H1 (cell line): ENCODE results near the gene ZSCAN20. TPM values are rescaled to one million over a fixed set of nuclear protein-coding genes. Genes with fewer than 3 reads are reported as not detected.

Source experiments
- CHD7 ChIP-seq: fragments of 300-600 bp; sonication (generic); IDR thresholded peaks from 2 replicates; pipeline ENCODE4 v1.7.1; 2012; ENCODE audit warnings: low read length, moderate library complexity, mild to moderate bottlenecking, inconsistent platforms; ENCODE audit not compliant: insufficient replicate concordance
- FOSL1 ChIP-seq: IDR thresholded peaks from 2 replicates; pipeline ENCODE4 v1.6.1; 2011; ENCODE audit warnings: mild to moderate bottlenecking, low read depth, low read length, moderate library complexity; ENCODE audit not compliant: insufficient read depth
- GABPA ChIP-seq: IDR thresholded peaks from 2 replicates; pipeline ENCODE4 v1.6.1; 2011; ENCODE audit warnings: mild to moderate bottlenecking, low read length, moderate library complexity, borderline replicate concordance; ENCODE audit not compliant: insufficient read depth
- TBP ChIP-seq: IDR thresholded peaks from 2 replicates; pipeline ENCODE4 v1.6.1; 2011; ENCODE audit warnings: low read depth, low read length, improper control_type of control experiment
- polyA plus RNA-seq, 7 experiments: library from polyadenylated mRNA; depleted of rRNA in 3 of 7; stranded (reverse) in 5 of 7; unstranded in 2 of 7; fragments of >200 nt in 5 of 7; fragments of 200-250 nt in 2 of 7; gene quantifications; 1 replicate in 5 of 7; 2 replicates in 1 of 7; 4 replicates in 1 of 7; pipeline versions ENCODE4 v1.2.1 to v1.2.3, GENCODE V29; 2011 to 2013; ENCODE audit warnings: missing spikeins in 2 of 7, mixed read lengths in 2 of 7
- total RNA-seq: library from RNA; stranded (reverse); fragmentation: NEBNext Ultra II Directional; extraction: Animal tissue kit (Norgen Biotek cat#: 25700); gene quantifications from 2 replicates; pipeline ENCODE4 v1.2.1, GENCODE V29; 2021

The ZSCAN20 gene
- total and polyA plus RNA-seq, 2 of the 8 experiments (the other 6 are each of a cell fraction or from before 2014, with no cell fraction given), result 0.70 to 3.4 TPM

- TF ChIP-seq CHD7 (no peak), FOSL1 (no peak), GABPA (no peak), TBP (no peak)
Measured at GRCh38 chr1:33466159-33466558, 6.3 kb upstream of the ZSCAN20 start (continued).
